HG03469 (cell line): ENCODE data around the gene ANXA10.
"Not testable (repeated sequence)": the region's sequence is repeated elsewhere in the genome, so short reads cannot be mapped to it uniquely, and the experiment has no call there.

ENCODE experiments used
- ATAC-seq: cut with Tn5 transposase; IDR thresholded peaks from one replicate; pipeline ENCODE4 v1.9.1; 2021; ENCODE audit warnings: mild to moderate bottlenecking, moderate library complexity, moderate number of reproducible peaks; ENCODE audit not compliant: unreplicated experiment

The ANXA10 gene

DNA sequence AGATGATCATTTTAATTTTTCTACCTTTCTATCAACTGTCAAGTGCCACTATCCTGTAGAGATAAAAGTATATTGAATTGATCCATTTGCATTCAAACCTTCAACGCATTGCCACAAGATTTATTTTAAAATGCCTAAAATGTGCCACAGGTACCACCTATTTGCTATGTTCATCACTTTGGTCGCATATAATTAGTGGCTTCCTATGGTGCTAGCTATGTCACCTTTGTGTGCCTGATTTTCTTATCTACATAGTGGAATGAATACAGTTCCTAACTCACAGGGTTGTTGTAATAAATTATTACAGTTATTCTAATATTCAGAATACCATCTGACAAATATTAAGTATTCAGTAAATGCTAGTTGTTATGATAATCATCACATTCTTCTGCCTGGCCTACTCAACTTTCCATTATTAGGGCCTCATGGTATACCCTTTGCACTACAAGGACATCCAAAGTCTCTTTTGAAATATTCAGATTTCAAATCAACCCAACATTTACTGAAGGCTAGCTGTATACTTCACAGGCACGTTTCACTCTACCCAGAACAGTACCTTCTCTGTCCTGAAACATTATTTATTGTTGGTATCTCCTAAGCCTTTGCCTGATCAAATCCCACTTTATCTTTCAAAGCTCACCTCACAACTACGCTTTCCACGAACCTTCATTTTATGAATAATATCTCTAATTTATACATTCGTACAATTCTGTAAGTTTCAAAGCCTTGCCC lies 62.4 kb downstream of the ANXA10 start:
- ATAC-seq: no peak

DNA sequence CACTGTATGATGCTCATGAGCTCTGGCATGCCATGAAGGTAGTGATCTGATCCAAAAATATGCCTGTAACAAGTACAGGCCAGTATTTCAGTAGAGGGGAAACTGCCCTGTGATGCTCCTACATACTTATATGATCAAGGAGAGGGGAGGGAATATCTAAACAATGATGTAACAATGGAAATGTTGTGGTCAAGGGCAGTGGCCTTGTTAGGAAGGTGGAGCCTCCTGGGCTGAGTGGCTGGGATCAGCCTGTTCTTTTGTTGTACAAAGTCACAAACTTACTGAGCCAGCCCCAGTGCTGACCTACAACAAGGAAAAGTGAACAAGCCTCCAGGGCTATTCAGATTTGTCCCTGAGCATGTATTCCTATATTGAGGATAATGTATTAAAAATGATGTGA lies 70.3 kb downstream of the ANXA10 start:
- ATAC-seq: no peak

DNA sequence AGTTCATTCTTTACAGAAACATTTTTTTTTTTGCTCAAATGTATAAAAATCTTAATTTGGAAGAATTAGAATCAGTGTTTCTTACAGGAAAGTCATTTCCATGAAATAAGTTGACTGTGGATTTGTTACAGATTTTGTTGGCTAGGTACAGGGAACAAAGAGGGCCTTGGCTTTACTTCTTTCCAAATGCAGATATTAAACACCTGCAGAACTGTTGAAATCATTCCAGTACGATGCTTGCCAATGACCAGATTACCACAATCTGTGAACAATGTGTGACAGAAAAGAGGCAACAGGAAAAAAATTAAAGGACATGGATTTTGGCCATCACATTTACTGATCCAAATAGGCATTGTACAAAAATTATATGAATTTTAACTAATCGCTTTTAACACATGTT lies 70.8 kb downstream of the ANXA10 start:
- ATAC-seq: no peak

DNA sequence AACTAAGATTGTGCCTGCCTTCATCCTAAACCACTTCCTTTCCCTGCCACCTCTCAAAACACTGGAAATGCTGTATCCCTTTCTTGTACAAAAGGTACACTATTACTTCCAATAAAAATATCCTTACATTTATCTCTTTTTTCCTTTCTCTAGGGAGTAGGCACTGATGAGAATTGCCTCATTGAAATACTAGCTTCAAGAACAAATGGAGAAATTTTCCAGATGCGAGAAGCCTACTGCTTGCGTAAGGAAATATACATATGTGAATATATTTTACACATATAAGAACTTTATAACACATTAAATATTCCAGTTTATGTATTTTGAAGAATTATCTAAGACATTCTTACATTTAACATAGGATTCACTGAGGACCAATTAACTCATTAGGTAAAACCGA lies 71.7 kb downstream of the ANXA10 start:
- ATAC-seq: no peak

DNA sequence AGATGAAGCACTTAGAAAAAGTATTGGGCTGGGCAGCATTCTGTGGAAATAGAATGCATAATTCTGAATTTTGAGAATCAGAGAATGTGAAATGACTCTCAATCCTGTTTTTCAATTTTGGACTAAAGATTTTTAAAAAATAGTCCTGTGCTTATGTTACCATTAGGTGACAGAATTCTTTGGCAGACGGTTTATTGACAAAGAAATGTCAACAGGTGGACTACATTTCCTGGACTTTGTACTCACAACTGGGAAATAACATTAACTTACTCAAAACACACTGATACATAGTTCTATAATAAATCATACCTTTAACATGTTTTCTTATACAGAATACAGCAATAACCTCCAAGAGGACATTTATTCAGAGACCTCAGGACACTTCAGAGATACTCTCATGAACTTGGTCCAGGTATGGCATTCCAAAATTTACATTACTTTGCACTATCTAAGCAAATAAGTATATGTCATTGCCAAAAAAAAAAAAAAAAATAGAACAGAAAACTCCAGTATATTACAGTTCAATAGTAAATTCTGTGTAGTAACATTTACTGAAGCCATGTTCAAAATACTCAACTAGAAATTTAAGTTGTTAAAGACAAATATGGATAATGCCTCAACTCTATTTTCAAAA lies 72.7 kb downstream of the ANXA10 start:
- ATAC-seq: no peak

DNA sequence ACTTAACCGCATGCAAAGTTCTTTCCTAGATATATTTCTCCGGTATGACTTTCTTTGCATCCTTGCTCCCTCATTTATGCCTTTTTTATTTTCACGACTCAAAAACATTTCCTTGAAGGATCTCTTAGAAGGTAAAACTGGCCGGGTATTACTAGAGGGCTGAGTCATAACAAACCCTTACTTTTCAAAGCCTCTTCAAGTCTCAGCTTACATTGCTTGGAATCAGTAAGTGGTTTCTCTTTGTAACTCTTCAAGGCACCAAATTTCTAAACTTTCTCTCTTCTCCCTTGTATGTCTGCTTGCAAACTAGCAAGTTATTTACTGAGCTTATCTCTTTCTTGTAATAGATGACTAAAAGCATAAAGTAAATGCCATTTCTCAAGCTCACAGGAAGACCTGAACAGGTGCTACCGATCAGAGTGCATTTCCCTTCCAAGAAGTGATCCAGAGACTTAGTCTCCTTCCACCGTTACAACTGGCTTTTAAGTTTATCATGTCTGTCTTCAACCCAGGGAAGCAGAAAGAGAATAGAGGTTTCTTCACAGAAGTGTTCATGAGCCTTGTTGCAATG lies 75.5 kb downstream of the ANXA10 start:
- peak; percentile 54 for ATAC-seq

DNA sequence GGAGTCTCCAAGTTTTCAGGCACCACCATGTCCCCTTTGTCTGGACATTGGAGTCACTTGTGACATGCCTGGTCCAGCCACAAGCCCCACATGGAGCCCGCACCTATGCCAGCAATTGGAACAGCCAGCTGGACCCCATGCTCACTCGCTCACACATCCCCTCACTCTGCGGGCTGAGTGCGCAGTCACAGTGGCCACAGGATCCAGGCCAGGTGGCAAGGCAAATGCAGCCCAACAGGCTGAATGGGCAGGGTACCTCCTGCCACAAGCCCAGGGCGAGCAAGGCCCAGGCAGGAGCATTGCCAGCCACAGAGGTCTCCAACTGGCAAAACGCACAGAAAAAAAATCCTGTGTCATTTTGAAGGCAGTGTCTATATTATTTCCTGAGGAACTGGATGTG lies 82.0 kb downstream of the ANXA10 start:
- no peak for ATAC-seq

DNA sequence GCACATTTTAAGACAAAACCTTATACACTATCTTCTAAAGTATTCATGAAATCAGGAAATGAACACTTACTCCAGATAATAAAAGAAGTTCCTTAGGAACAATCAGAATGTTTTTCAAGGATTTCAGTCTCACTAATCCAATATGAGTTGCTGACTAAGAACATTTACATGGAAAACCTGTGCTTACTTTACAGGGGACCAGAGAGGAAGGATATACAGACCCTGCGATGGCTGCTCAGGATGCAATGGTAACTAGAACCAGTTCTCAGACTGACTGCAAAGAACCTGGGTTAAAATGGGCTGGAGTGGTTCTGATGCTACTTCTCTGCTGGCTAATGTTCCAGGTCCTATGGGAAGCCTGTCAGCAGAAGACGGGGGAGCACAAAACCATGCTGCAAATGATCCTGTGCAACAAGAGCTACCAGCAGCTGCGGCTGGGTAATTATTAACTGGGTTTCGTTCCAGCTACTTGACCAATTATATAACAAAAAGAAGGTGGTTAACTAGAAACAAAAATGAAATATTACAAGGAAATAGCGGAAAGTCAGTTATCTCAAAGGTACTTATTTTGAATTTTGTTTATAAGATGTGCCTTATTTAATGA lies 85.3 kb downstream of the ANXA10 start:
- no peak for ATAC-seq

DNA sequence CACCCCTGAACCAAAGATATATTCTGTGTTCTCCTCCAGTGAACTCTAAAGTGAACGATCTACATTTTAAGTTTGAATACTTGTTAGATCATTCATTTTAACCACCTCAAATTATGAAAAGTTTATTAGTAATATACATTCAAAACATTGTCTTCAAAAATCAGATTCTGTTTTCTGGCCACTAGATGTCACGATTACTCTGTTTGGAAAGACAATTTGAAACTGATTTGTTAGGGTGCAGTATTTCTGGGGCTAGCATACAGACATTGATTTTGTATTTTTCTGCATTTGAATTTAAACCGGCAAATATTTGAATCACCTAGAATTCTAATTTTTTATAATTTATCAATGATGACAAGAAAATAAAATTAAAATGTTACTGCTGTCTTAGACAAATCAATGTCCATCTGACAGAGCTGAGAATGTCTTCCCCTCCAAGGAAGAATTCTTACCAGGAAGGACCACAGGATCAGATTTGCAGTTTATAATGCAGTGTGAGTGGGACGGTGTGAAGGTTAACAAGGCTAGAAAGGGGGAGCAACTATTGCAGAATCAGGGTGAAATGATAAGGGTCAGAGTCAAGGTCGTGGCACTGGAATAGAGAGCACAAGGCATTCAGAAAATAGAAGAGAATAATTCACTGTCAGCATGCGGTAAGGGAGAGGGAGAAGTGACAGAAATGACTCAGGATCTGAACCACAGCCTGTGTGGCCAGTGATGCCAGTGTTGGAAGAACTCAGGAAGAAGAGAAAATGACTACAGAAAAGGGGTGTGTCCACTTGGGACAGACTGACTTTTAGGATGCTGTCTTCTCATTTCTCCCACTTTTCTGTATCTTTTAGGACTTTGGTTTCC lies 91.6 kb downstream of the ANXA10 start:
- ATAC-seq: no peak

DNA sequence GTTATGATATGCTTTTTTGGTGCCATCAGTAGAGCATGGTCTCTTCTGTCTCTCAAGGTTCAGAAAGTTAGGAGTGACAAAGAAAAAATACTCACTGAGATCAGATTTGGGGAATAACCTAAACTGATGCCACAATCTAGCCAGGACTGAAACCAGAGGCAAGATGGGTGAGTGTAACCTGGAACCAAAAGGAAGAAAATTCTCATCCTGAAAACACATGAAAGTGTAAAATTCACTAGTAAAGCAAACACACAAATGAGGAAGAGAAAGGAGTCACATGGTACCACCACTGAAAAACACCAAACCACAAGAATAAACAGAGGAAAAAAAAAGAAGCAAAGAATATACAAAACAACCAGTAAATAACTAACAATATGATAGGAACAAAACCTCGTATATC lies 96.4 kb downstream of the ANXA10 start:
- ATAC-seq: peak; percentile 70

DNA sequence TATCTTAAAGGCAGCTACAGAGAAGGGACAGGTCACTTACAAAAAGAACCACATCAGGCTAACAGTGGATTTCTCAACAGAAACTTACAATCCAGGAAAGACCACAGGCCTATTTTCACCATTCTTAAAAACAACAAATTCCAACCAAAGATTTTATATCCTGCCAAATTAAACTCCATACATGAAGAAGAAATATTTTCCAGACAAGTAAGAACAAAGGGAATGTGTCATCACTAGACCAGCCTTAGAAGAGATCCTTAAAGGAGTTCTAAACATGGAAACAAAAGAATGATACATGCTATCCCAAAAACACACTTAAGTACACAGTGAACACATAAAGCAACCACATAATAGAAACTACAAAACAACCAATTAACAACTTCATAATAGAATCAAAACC lies 105.6 kb downstream of the ANXA10 start:
- no peak for ATAC-seq

DNA sequence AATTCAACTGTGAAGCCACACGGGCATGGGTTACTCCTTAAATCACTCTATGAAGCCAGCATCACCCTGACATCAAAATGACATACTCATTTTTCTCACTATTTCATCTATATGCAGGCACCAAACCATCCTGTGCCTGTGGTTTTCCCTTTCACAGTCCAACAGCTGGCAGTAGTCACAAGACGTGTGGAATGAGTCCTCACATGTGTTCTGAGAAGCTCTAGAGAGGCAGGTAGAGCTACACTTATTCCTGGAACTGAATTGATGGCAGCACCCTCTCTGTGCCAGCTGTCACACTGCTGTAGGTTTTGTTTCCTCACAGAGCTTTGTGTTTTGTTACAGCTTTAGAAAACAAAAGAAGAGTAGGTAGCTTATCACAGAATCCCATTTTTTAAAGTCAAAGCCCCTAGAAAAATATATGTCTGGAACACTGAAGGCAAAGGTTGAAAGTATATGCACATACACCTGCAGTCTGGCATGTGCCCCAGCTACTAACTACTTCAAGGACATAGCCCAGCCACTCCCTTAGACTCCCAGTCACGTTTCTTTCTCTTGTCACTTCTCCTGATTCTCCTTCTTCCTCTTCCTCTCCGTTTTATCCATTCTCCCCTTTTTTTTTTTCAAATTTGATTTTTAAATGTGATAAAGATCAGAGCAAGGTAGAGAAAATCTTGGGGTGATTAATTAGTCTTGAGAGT lies 107.1 kb downstream of the ANXA10 start:
- ATAC-seq: no peak

DNA sequence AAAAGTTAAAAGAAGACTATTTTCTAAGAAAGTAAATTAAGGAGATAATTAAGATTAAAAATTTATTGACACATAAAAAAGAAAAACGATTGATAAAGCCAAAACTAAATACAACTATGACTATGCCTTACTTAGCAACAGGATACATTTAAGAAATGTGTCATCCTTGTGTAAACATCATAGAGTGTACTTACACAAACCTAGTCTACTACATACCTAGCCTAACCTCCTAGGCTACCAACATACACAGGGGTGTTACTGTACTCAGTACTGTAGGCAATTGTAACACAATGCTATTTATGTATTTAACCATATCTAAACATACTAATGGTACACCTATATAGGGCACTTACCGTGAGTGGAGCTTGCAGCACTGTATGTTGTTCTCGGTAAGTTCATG lies 108.3 kb downstream of the ANXA10 start:
- no peak for ATAC-seq

DNA sequence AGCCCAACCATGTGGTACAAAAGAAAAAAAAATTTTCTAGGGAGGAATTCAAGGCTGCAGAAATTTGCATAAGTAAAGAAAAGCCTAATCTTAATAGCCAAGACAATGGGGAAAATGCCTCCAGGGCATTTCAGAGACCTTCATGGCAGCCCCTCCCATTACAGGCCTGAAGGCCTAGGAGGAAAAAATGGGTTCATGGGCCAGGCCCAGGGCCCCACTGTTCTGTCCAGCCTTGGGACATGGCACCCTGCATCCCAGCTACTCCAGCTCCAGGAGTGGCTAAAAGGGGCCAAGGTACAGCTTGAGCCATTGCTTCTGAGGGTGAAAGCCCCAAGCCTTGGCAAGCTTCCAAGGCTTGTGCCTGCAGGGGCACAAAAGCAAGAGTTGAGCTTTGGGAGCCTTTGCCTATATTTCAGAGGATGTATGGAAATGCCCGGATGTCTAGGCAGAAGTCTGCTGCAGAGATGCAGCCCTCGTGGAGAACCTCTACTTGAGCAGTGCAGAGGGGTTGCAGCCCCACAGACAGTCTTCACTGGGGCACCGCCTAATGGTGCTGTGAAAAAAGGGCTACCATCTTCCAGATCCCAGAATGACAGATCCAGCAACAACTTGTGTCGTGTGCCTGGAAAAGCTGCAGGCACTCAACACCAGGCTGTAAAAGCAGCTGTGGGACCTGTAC lies 111.0 kb downstream of the ANXA10 start:
- ATAC-seq: no peak

DNA sequence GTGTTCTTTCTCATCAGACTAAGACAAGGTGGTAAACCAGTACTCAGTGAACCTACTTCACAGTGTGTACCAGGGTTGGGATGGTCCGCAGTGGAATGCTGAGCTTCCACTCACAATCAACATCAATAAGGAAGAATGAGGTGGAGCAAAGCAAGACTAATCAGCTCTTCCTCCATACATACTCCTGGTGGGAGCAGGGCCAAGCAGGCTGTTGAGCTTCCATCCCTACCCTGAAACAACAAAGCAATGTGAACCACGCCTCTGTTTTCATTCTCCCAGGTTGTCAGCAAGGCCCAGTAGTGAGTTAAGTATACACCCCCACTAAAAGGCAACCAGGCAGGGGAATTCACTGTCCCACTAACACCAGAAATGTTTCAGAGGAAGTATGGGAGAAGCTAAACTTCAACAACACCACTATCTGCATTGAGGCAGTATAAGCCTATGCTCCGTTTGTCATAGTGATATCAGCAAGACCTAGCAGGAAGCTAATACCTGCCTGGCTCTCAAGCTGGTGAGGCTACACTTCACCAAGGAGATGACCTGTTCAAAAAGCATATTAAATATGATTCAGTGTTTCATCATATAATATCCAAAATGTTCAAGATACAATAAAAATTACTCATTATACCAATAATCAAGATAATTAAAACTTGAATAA lies 116.7 kb downstream of the ANXA10 start:
- no peak for ATAC-seq

DNA sequence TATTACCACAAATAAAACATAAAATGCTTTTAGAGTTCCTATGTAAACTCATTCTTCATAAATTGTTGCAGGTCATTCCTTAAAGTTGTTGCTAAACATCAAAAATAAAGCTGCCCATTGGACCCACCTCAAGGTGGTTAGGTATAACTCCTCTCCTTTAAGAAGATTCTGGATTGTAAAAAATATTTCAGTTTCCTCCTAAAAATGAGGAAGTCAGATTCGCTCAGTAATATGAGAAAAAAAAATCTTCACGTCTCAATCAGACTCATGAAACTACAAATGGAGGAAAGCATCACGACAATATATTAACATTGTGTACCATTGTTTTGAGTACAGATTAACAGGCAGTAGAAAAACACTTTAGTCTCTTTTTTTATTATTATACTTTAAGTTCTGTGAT lies 120.3 kb downstream of the ANXA10 start:
- ATAC-seq: no peak

DNA sequence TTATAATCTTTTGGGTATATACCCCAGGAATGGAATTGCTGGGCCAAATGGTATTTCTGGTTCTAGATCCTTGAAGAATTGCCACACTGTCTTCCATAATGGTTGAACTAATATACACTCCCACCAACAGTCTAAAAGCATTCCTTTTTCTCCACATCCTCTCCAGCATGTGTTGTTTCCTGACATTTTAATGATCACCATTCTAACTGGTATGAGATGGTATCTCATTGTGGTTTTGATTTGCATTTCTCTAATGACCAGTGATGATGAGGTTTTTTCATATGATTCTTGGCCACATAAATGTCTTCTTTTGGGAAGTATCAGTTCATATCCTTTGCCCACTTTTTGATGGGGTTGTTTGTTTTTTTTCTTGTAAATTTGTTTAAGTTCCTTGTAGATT lies 121.2 kb downstream of the ANXA10 start:
- ATAC-seq: not testable (repeated sequence)

DNA sequence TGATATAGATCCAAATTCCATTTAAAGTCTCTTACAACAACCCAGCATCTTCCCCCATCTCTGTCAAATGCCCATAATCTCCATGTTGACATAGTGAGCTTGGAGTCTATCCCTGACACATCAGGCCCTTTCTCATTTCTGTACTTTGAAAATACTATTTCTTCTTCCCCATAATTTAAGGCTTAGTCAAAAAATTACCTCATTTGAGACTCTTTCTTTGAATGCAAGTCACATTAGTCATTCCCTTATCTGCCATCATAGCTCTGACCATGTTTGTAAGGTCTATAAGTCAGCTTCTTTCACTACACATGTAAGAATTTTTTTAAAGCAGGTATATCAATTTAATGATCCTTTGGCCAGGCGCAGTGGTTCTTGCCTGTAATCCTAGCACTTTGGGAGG lies 126.3 kb downstream of the ANXA10 start:
- no peak for ATAC-seq

DNA sequence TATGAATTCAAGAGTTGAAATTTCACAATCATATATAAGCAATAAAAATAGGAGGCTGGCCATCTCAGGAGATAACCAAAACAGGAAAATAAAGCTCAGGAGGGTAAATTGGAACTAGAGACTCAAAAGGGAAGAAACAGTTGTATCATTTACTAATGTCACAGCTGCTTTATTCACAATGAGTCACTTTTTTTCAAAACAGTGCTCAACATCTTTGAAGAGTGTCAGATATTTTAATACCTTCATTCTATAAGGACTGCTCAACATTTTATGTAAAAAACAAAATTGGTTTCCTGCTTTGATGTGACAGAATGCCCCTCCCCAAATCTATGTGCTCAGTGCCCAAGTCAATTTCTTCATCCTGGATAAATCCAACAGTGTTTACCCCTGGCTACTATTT lies 128.6 kb downstream of the ANXA10 start:
- no peak for ATAC-seq
